PC-3 (cell line): ENCODE results near the gene MANSC4.

Experiments used
- CTCF ChIP-seq: fragments of 300-600 bp; sonication (generic); conservative IDR thresholded peaks from 2 replicates; pipeline ENCODE4 v1.5.1; 2017; ENCODE audit warnings: antibody characterized with exemption, low read depth, mild to moderate bottlenecking, low read length
- EZH2 ChIP-seq: fragments of 300-600 bp; sonication (generic); IDR thresholded peaks from one replicate; pipeline ENCODE4 v1.6.1; 2017; ENCODE audit warnings: antibody characterized with exemption, mild to moderate bottlenecking, low read length; ENCODE audit not compliant: unreplicated experiment
- EZH2phosphoT487 ChIP-seq: fragments of 300-600 bp; sonication (generic); IDR thresholded peaks from 2 replicates; pipeline ENCODE4 v1.6.1; 2018; ENCODE audit warnings: mild to moderate bottlenecking, antibody characterized with exemption, low read length, borderline replicate concordance

GRCh38 chr12:27814411-27814810, 34.4 kb upstream of the MANSC4 start:
- TF ChIP-seq CTCF = no peak
- TF ChIP-seq EZH2 = no peak
- TF ChIP-seq EZH2phosphoT487 = no peak
